NCI-H1694 treated with DMSO at 0.1 percent for 48 hours (cell line): Measurements from ENCODE around the gene MGP.
A peak's percentile ranks its signal among the peaks of the same experiment; 100 is the strongest.

ENCODE experiments used
- DNase-seq: peaks from one replicate; lab custom pipeline; 2025; lab: John Stamatoyannopoulos, UW

Gene MGP

DNA sequence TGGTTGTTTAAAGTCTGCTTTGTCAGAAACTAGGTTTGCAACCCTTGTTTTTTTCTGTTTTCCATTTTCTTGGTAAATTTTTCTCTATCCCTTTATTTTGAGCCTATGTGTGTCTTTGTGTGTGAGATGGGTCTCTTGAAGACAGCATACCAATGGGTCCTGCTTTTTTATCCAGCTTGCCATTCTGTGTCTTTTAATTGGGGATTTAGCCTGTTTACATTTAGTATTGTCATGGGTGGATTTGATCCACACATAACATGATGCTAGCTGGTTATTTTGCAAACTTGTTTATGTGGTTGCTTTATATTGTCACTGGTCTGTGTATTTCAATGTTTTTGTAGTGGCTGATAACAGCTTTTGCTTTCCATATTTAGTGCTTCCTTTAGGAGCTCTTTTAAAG is 25.2 kb downstream of the MGP start:
- no peak for DNase-seq

DNA sequence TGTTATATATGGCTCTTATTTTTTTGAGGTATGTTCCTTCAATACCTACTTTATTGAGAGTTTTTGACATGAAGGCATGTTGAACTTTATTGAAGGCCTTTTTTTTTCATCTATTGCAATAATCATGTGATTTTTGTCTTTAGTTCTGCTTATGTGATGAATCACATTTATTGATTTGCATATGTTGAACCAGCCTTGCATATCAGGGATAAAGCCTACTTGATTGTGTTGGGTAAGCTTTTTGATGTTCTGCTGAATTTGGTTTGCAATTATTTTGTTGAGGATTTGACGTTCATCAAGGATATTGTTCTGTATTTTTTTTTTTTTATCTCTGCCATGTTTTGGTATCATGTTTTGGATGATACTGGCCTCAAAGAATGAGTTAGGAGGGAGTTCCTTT is 27.1 kb downstream of the MGP start:
- no peak for DNase-seq

DNA sequence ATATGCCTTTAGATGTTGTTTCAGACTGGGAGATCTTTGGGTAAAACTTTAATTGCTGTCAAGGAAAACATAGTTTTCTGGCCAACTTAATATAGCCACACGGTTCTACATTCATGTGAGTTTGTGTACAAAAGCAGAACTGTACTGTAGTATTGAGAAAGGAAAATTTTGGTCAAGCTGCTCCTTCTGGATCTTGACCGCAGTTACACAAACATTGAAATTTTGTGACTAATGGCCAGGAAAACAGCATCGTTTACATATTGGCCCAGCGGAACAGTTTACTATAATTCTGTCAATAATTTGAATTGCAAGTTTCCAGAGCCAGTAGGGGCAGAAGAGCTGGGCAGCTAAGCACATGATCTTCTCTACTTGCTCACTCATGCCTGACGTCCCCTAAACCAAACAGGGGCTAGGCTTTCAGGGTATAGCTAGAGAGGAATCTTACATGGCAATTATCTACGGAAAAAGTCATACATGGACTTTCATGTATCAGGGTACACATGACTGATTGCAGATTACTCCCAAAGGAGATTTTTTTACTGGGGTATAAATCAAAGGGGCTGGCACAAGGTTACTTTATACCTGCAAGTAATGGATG is 31.0 kb downstream of the MGP start:
- no peak for DNase-seq

DNA sequence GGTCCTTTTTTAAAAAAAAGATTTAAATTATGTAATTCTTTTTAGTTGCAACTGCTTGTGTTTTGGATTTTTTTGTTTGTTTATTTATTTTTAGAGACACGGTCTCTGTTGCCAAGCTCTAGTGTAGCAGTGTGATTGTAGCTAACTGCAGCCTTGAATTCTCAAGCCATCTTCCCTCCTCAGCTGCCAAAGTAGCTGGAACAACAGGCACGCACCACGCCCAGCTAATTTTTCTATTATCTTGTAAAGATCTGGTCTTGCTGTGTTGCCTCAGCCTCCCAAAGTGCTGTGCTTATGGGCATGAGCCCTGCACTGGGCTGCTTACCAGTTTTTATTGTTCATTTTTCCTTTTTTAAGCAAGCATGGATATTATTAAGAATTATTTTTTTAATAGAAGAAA is 31.7 kb downstream of the MGP start:
- DNase-seq = no peak

DNA sequence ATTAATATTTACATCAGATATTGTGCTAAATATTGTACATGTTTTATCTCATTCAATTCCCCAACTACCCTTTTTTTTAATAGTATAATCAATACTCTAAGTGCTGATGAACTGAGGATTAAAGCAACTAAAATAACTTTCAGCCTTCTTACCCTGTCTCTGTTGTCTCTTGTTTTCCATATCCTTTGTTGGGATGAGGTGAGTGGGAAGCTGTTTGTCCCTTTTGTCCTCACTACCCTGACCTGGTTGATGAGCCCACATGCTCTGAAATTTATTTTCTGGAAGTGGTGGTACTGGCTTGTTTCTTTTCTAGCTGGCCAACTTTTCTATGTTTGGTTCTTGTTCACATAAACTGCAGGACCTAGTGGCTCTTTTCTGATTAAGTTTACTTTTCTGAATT is 32.8 kb downstream of the MGP start:
- DNase-seq = no peak

DNA sequence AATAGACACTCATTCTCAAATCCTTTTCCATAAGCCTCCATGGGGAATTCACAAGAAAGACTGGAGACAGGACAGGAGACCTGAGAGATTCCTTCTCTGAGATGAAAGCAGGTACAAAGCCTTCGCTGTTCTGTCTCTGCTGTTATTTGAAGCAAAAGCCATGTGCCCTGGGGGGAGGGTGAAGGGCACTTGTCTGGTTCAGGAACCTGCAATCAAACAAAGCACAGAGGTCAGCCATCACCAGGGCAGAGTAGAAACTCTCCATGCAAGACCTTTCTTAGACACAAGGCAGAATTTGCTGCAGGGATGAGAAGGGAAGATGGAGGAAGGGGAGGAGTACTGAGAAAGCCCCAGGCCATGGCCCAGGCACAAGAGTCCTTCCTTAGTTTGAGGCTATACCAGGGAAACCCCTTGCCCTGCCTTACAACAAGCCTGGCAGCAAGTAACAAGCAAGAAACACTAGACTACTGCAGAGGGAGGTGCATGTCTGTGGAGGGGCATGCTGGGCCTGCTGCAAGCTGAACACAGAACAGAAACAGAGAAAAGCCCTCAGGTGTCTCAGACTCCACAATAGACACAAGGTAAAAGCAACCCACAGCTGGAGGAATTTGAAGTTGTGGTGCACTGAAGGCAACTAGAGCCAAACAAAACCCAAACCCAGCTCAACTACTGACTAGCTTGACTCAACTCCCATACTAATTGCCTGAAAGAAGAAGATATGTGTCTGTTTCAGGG is 34.6 kb downstream of the MGP start:
- no peak for DNase-seq

DNA sequence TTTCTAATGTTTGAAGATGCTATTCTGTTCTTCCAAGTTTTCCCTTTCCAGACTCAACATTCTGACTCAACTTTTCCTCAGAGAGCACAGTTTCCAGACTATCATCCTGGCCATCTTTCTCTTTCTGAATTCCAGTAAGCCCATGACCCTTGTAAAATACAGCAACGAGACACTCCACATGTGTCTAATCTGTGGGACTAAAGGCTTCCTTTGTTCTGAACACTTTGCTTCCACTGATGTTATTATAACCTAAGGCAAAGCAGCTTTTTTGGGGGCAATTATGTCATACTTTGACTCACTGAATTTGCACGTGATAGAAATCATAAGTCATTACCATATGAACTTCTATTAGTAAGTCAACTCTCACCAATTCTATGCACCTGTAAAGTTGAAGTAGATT is 36.0 kb downstream of the MGP start:
- no peak for DNase-seq

DNA sequence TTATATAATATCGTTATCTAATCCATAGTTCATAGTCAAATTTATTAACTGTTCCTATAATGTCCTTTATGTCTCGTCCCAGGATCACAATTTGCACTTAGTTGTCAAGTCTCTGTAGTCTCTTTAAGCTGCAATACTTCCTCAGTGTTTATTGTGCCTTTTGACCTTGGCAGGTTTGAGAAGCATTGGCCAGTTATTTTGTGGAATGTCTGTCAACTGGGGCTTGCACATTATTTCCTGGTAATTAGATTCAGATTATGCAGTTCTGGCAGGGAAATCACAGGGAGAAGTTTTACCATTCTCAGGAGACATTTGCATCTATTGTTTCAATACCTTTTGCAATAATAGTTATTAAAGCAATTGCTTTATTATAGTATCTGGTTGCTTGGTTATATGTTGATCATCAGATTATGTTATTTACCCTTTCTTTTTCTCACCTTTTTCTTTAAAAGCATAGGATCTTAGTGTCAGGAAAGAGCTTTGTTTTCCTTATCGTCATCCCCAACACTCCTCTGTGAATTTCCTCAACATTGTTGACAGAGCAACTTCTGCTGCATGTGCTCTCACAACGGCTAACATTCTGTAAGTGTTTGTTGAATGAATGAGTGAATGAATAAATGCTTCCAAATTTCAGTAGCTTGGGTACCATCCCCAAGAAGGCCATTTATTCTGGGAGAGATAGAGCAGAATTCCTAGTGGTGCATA is 38.6 kb downstream of the MGP start:
- no peak for DNase-seq

DNA sequence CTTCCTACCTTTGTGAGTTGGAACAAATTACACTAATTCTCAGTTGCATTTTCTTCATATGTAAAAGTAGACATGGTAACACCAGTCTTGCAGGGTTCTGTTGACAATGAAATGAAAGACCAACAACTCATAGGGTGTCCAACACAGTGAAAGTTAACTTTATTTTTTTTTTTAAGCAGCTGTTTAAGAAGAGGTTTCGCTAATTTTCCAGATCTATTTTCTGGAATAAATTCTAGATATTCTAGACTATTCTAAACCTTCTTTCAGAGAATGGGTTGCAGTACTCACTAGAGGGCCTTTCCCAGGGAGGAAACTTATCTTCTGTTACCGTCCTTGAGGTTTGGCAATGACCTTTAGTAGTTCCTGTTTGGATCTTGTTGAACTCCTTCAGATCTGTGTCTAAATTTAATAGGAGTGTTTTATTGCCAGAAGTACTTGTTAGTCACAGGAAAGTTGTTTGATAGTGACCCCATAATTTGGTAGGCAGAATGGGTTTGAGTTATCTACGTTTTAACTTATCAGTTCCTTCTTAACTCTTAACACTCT is 39.5 kb downstream of the MGP start:
- no peak for DNase-seq

DNA sequence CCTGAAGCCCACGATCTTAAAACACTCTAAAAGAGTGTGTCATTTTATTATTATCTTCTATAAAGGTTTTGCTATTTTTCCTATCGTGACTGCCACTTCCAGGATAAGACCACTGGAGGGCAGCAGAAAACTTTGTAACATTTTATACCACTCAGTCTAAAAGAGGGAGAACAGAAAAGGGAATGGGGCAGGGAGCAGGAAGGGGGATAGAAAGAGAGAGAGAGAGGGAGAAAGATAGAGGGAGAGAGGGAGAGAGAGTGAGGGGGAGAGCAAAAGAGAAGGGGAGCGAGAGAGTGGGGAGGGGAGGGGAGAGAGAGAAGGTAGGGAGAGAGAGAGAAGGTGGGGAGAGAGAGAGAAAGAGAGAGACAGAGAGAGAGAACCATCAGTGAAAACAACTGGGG is 40.3 kb downstream of the MGP start:
- DNase-seq = peak; percentile 76

DNA sequence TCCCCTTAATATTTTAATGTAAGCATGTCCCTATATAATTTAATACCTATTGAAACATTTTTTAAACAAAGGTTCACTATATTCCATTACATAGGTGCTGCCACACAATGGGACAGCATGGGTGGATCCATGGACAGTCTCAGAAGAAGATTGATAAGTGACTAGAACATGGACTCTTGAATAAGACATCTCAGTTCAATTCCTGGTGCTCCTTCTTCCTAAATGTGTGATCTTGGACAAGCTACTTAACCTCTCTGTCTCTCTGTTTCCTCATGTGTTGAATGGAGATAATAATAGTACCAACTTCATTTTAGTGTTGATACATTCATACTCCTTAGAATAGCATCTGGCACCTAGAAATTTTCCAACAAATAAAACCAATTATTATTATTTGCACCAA is 41.3 kb downstream of the MGP start:
- no peak for DNase-seq

DNA sequence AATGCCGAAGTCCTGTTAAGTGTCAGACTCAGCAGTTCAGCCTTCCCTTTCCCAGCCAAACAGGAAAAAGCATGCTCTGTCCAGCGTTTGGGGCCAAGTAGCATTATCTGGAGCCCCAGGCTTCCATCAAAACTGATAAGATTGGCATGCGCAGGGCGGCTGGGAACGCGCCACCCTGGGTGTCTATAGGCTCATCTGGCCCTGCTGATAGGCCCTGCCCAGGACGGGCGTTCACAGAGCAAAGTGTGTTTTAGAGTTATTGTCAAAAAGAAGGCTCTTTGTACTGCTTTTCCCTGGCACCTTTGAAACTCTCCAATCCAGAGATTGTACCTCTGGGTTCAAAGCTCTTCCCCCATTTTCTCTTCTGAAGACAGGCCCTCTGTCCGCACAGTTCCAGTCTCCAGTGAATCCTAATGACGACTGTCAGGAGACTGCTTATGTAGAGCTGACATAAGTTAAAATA is 42.2 kb downstream of the MGP start, which contains the start of gene ART4:
ART4 (minus strand) TSS at position 102 of the 463 bp plus-strand sequence. CDS start 413 bp downstream, outside the sequence.
- DNase-seq = no peak

DNA sequence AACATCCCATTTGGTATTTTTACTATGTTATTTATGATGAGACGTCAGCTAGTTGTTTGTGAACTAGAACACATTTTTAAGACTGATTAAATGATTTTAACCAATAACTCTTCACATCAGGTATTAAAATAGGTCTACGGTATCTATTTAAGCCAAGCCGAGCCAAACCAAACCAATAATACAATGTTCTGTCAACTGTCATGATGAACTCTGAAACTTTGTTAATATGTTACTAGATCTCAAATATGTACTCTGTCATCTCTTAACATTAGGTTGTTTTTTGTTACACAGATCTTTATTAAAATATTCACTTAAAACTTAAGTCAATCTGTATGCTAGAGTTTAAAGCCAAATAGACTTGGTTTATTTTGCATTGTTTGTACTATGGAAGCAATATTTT is 43.3 kb downstream of the MGP start:
- DNase-seq = no peak

DNA sequence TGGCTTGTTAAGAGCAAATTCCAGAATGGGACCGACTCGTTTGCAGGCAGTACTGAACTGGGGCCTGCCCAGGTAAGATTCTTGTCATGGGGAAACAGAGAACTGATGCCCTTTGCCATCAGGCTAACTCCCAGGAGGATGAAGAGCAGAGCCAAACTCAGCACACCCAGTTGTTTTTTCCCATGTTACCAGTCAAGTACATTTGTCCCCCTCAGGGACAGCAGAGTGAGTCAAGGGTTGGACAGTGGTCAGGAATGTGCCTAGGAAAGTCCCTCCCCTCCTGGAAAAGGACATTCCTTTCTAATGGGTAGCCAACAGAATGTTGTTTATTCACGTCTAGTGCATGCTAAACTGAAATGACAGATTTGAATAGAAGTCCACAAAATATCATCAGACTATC is 43.9 kb downstream of the MGP start:
- no peak for DNase-seq

DNA sequence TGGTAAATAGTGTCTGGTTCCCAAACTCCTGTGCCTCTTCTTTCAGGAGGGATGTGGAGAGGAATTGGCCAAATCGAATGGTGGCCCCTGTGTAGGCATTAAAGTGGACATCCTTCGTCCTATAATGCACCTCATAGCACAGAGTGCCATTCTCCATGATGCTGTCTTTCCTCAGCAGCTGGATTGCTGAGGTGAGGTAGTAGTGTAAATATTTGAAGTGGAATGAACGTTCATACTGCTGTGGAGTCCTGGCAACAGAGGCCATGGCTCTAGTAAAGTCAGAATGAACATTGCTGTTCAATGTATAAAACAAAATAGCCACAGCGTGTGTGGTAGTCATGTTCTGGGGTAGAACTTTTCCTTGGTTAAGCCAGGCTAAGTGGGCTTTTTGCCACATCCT is 45.0 kb downstream of the MGP start:
- DNase-seq = no peak

DNA sequence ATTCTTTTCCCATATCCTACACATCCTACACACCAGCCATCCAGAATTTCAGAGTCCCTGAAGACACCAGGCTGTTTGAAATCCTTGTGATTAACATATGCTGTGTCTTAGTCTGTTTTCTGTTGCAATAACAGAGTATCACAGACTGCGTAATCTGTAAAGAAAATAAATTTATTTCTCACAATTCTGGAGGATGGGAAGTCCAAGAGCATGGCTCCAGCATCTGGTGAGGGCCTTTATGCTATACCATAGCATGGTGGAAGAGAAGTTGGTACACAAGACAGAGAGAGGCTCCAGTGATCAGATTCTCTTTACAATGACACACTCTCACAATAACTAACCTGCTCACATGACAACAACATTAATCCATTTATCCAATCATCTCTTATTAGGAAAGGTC is 46.4 kb downstream of the MGP start:
- DNase-seq = no peak

DNA sequence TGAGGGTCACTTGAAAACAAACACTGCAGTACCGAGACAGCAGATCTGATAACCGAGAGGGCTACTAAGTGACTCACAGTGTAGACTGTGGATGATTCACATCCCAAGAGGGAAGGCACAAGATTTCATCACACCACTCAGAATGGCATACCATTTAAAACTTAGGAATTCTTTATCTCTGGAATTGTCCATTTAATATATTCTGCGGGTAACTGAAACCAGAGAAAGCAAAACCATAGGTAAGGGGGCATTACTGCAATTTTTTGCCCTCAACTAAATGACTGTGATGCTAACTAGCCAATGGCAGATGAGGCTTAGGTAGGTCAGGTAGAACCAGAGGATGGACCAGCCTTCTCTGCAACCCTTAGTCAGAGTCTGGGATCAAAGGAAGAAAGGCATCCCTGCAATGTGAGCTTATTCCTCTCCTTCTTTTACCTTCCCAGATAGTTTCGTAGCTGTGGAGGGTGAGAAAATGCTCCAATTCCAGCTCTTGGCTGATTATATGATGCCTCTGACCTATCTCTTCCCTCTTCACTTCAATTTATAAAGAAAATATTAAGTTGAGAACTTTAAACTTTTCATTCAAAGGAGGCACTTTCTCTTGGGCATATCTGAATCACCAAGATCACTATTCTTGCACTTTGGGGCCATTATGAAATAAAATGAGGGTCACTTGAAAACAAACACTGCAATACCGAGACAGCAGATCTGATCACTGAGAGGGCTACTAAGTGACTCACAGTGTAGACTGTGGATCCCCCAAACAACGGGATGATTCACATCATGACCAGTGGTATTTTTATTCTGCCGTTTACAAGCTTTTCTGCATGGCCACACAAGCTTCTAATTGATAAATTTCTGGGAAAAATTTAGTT is 49.1 kb downstream of the MGP start:
- DNase-seq = no peak

DNA sequence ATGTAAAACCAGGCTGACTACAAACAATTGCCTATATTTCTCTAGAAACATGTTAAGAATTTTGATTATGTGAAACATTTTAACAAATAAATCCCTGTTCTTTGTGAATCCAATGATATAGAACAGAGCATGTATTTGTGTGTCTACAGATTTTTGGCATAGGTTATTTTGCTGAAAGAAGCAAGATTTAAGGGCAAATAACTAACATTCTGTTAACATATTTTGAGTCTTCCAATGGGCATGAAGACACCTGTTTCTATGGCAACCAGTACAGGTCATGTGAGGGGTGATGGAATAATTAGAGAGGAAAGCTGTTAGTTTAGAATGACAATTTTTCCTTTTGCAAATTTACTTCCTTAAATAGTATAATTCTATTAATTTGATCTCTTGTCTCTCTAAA is 51.1 kb downstream of the MGP start:
- no peak for DNase-seq

DNA sequence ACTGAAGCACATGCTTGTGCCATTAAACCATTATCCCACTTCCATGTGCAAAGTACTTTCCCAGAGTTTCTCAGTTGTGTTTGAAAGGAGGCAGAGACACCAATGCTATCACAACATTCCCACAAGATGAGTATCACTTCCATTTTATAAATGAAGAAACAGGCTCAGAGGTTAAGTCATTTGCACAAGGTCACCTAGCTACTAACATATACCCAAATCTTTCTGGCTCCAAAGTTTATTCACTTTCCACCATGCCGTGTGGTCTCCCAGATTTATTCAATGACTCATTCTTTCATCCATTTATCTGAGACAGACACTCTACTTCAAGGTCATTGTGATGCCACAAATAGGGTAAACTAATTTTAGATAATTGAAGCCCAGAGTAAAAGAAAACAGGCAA is 51.7 kb downstream of the MGP start:
- no peak for DNase-seq

DNA sequence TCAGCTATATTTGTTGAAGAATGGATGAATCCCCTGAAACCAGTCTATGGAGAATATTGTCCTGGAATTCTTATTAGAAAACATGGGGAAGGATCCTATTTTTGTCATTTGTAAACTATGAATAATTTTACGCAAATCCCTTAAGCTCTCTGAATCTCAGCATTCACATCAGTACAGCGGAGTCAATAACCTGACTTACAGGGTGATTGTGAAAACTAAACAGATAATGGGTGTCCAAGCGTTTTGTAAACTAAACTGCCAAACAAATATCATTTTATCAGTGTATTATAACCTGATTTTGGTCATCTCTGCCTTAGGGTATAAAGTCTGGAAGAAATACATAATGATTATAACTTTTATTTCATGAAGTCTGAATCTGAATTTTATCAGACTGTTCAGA is 52.3 kb downstream of the MGP start:
- no peak for DNase-seq
